GM12878 (cell line): ENCODE data around the gene WNK1.

Experiments used
- CREB1 ChIP-seq: IDR thresholded peaks from 2 replicates; pipeline ENCODE4 v1.6.1; 2012; ENCODE audit warnings: low read depth, mild to moderate bottlenecking, inconsistent platforms
- CTCF ChIP-seq, 3 experiments: IDR thresholded peaks in 2 of 3; conservative IDR thresholded peaks in 1 of 3; 2 replicates each; pipeline ENCODE4 v1.5.1; 2011; ENCODE audit warnings: low read depth in 3 of 3, low read length in 3 of 3, mild to moderate bottlenecking in 3 of 3, control low read depth in 2 of 3, moderate library complexity in 2 of 3, inconsistent platforms in 1 of 3, mixed read lengths in 1 of 3; ENCODE audit not compliant: control insufficient read depth in 2 of 3, insufficient read depth in 1 of 3; ENCODE audit errors: extremely low read depth in 1 of 3
- GABPA ChIP-seq: IDR thresholded peaks from 2 replicates; pipeline ENCODE4 v1.6.1; 2014; ENCODE audit warnings: antibody characterized with exemption, low read depth, mild to moderate bottlenecking, inconsistent platforms
- YY1 ChIP-seq: IDR thresholded peaks from 2 replicates; pipeline ENCODE4 v1.6.1; 2011; ENCODE audit warnings: low read depth, mild to moderate bottlenecking, low read length
- TF ChIP-seq, protein P1 (sequence below): IDR thresholded peaks from 2 replicates; pipeline ENCODE4 v1.6.1; 2012; ENCODE audit warnings: low read depth, low read length, improper control_type of control experiment

- TF ChIP-seq YY1: no peak
- no peak for TF ChIP-seq CTCF (IDR thresholded peaks at IDR 0.05 in 2 of 3, conservative IDR thresholded peaks at IDR 0.05 in 1 of 3; ENCODE audit: control insufficient read depth in 2 of 3, extremely low read depth in 1 of 3, insufficient read depth in 1 of 3, low read depth in 3 of 3, low read length in 3 of 3)
- TF ChIP-seq, protein P1, sequence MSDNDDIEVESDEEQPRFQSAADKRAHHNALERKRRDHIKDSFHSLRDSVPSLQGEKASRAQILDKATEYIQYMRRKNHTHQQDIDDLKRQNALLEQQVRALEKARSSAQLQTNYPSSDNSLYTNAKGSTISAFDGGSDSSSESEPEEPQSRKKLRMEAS: no peak
- TF ChIP-seq CREB1: no peak
- no peak for TF ChIP-seq GABPA
Measured at GRCh38 chr12:780750-781379, 28.5 kb downstream of the WNK1 start.
